ENCODE measurements around the gene GRIN2A.

The GRIN2A gene

GRCh38 chr16:9970244-9970643, 212.0 kb downstream of the GRIN2A start:
- H3K27ac ChIP-seq (replicated peaks): no peak overlapping the region
- H3K27me3 ChIP-seq (ENCODE audit: insufficient read depth, poor library complexity, severe bottlenecking): no peaks in the 10 kb centered on the region
- DNase-seq (ENCODE audit: low read depth in 1 of 2, low spot score in 1 of 2): no peak
- no peak overlapping the region for H3K4me3 ChIP-seq (replicated peaks; ENCODE audit: insufficient read depth, low read length)
- no peak for TF ChIP-seq POLR2AphosphoS5 (IDR thresholded peaks at IDR 0.05; ENCODE audit: low read depth)
- no peak for TF ChIP-seq GABPA (IDR thresholded peaks at IDR 0.05; ENCODE audit: low read depth)
- TF ChIP-seq SPI1 (IDR thresholded peaks at IDR 0.05; ENCODE audit: borderline replicate concordance, low read depth): no peak
- no peak for TF ChIP-seq REST (IDR thresholded peaks at IDR 0.05; ENCODE audit: insufficient replicate concordance, low read depth)
- no peak for TF ChIP-seq CTCF (IDR thresholded peaks at IDR 0.05; ENCODE audit: insufficient read depth, low read length)

GRCh38 chr16:9969580-9969979, 212.6 kb downstream of the GRIN2A start:
- H3K4me3 ChIP-seq (replicated peaks; ENCODE audit: insufficient read depth, low read length): no peak overlapping the region
- H3K27me3 ChIP-seq (ENCODE audit: insufficient read depth, poor library complexity, severe bottlenecking): no peaks in the 10 kb centered on the region
- H3K27ac ChIP-seq (replicated peaks): no peak overlapping the region
- no peak for DNase-seq (ENCODE audit: low read depth in 1 of 2, low spot score in 1 of 2)
- TF ChIP-seq POLR2AphosphoS5 (IDR thresholded peaks at IDR 0.05; ENCODE audit: low read depth): no peak
- no peak for TF ChIP-seq SPI1 (IDR thresholded peaks at IDR 0.05; ENCODE audit: borderline replicate concordance, low read depth)
- TF ChIP-seq REST (IDR thresholded peaks at IDR 0.05; ENCODE audit: insufficient replicate concordance, low read depth): no peak
- no peak for TF ChIP-seq GABPA (IDR thresholded peaks at IDR 0.05; ENCODE audit: low read depth)
- TF ChIP-seq CTCF (IDR thresholded peaks at IDR 0.05; ENCODE audit: insufficient read depth, low read length): no peak

- DNase-seq (ENCODE audit: low read depth in 1 of 2, low spot score in 1 of 2): no peak
- Histone ChIP-seq H3K27me3 (ENCODE audit: insufficient read depth, poor library complexity, severe bottlenecking) (no peaks in the 10 kb centered on the region), H3K27ac (replicated peaks) (no peak overlapping the region), H3K4me3 (replicated peaks; ENCODE audit: insufficient read depth, low read length) (no peak overlapping the region)
- TF ChIP-seq POLR2AphosphoS5 (IDR thresholded peaks at IDR 0.05; ENCODE audit: low read depth): no peak
- TF ChIP-seq CTCF (IDR thresholded peaks at IDR 0.05; ENCODE audit: insufficient read depth, low read length): no peak
- TF ChIP-seq REST (IDR thresholded peaks at IDR 0.05; ENCODE audit: insufficient replicate concordance, low read depth): no peak
- TF ChIP-seq SPI1 (IDR thresholded peaks at IDR 0.05; ENCODE audit: borderline replicate concordance, low read depth): no peak
- no peak for TF ChIP-seq GABPA (IDR thresholded peaks at IDR 0.05; ENCODE audit: low read depth)
Observed at GRCh38 chr16:9966569-9967157, 215.6 kb downstream of the GRIN2A start.

Measured in HL-60 (cell line).